H9 (cell line): ENCODE results near the gene LRRC58. TPM values are rescaled to one million over a fixed set of nuclear protein-coding genes. Genes with fewer than 3 reads are reported as not detected.

ENCODE experiments used
- DNase-seq: peaks from one replicate; pipeline ENCODE4 v3.0.0-alpha.2; 2017
- H2AFZ ChIP-seq: one replicate; pipeline ENCODE4 v1.6.1; 2013; ENCODE audit warnings: mild to moderate bottlenecking, low read length, control low read depth, moderate library complexity
- H2AK5ac ChIP-seq: 2 replicates; pipeline ENCODE4 v1.6.1; 2013; ENCODE audit warnings: low read length, control low read depth, mixed read lengths; ENCODE audit not compliant: insufficient read length
- H2BK120ac ChIP-seq: one replicate; pipeline ENCODE4 v1.6.1; 2013; ENCODE audit warnings: low read depth, mild to moderate bottlenecking, low read length, control low read depth, inconsistent platforms; ENCODE audit not compliant: poor library complexity, severe bottlenecking
- H2BK12ac ChIP-seq: 2 replicates; pipeline ENCODE4 v1.6.1; 2013; ENCODE audit warnings: low read length, control low read depth, mixed read lengths, low read depth; ENCODE audit not compliant: insufficient read length
- H2BK15ac ChIP-seq: 2 replicates; pipeline ENCODE4 v1.6.1; 2013; ENCODE audit warnings: low read depth, low read length, control low read depth
- H2BK20ac ChIP-seq: one replicate; pipeline ENCODE4 v1.6.1; 2013; ENCODE audit warnings: low read depth, mild to moderate bottlenecking, low read length, control low read depth, inconsistent platforms; ENCODE audit not compliant: poor library complexity, severe bottlenecking
- H2BK5ac ChIP-seq: 2 replicates; pipeline ENCODE4 v1.6.1; 2013; ENCODE audit warnings: low read length, control low read depth, mixed read lengths; ENCODE audit not compliant: insufficient read length
- H3K14ac ChIP-seq: 2 replicates; pipeline ENCODE4 v1.6.1; 2013; ENCODE audit warnings: low read length, control low read depth; ENCODE audit not compliant: insufficient read depth
- H3K18ac ChIP-seq: 2 replicates; pipeline ENCODE4 v1.6.1; 2013; ENCODE audit warnings: low read depth, mild to moderate bottlenecking, mixed read lengths, low read length, control low read depth; ENCODE audit not compliant: insufficient read length
- H3K23ac ChIP-seq: 2 replicates; pipeline ENCODE4 v1.6.1; 2013; ENCODE audit warnings: low read length, control low read depth, mixed read lengths, low read depth; ENCODE audit not compliant: insufficient read length
- H3K23me2 ChIP-seq: 2 replicates; pipeline ENCODE4 v1.6.1; 2013; ENCODE audit warnings: low read depth, mild to moderate bottlenecking, mixed read lengths, low read length, control low read depth; ENCODE audit not compliant: insufficient read length, poor library complexity, severe bottlenecking
- H3K27ac ChIP-seq: 2 replicates; pipeline ENCODE4 v1.5.1; 2013; ENCODE audit warnings: low read length, control low read depth, mixed read lengths, low read depth; ENCODE audit not compliant: insufficient read length
- H3K27me3 ChIP-seq: 2 replicates; pipeline ENCODE4 v1.6.1; 2013; ENCODE audit warnings: low read length, control low read depth, inconsistent platforms; ENCODE audit not compliant: insufficient read depth
- H3K4ac ChIP-seq: 2 replicates; pipeline ENCODE4 v1.6.1; 2013; ENCODE audit warnings: low read depth, mild to moderate bottlenecking, control low read depth, inconsistent platforms, low read length, moderate library complexity
- H3K4me1 ChIP-seq: 2 replicates; pipeline ENCODE4 v1.6.1; 2013; ENCODE audit warnings: low read length, control low read depth, inconsistent platforms; ENCODE audit not compliant: insufficient read depth
- H3K4me2 ChIP-seq: 2 replicates; pipeline ENCODE4 v1.6.1; 2013; ENCODE audit warnings: low read length, control low read depth, mixed read lengths; ENCODE audit not compliant: insufficient read length, insufficient read depth
- H3K56ac ChIP-seq: 2 replicates; pipeline ENCODE4 v1.6.1; 2013; ENCODE audit warnings: low read depth, mild to moderate bottlenecking, mixed read lengths, low read length, control low read depth; ENCODE audit not compliant: insufficient read length
- H3K79me1 ChIP-seq: 2 replicates; pipeline ENCODE4 v1.6.1; 2013; ENCODE audit warnings: low read depth, mild to moderate bottlenecking, moderate library complexity, low read length, control low read depth, inconsistent platforms; ENCODE audit not compliant: insufficient read depth, poor library complexity, severe bottlenecking
- H3K79me2 ChIP-seq: 2 replicates; pipeline ENCODE4 v1.6.1; 2013; ENCODE audit warnings: low read length, control low read depth, inconsistent platforms; ENCODE audit not compliant: insufficient read depth
- H3K9ac ChIP-seq: 2 replicates; pipeline ENCODE4 v1.6.1; 2013; ENCODE audit warnings: low read length, control low read depth, mixed read lengths; ENCODE audit not compliant: insufficient read length; ENCODE audit errors: extremely low read depth
- H3K9me3 ChIP-seq: one replicate; pipeline ENCODE4 v1.6.1; 2013; ENCODE audit warnings: low read depth, low read length, inconsistent platforms; ENCODE audit not compliant: control insufficient read depth
- H3T11ph ChIP-seq: one replicate; pipeline ENCODE4 v1.6.1; 2013; ENCODE audit warnings: mild to moderate bottlenecking, low read length, control low read depth, inconsistent platforms
- H4K20me1 ChIP-seq: one replicate; pipeline ENCODE4 v1.6.1; 2013; ENCODE audit not compliant: control insufficient read depth, insufficient read length, insufficient read depth
- H4K5ac ChIP-seq: 2 replicates; pipeline ENCODE4 v1.6.1; 2013; ENCODE audit warnings: low read depth, mild to moderate bottlenecking, mixed read lengths, low read length, control low read depth; ENCODE audit not compliant: insufficient read length
- H4K8ac ChIP-seq: replicated peaks from 2 replicates; pipeline ENCODE4 v1.6.1; 2013; ENCODE audit warnings: low read length, control low read depth, mixed read lengths, low read depth; ENCODE audit not compliant: insufficient read length
- H4K91ac ChIP-seq: 2 replicates; pipeline ENCODE4 v1.6.1; 2013; ENCODE audit warnings: low read depth, mild to moderate bottlenecking, moderate library complexity, mixed read lengths, low read length, control low read depth; ENCODE audit not compliant: insufficient read length
- H3K27ac Mint-ChIP-seq, 3 experiments: 2 replicates in 2 of 3; 3 replicates in 1 of 3; pipeline ENCODE4 v1.8.0; 2020 to 2021; ENCODE audit warnings: mixed read lengths in 3 of 3, mild to moderate bottlenecking in 1 of 3, moderate library complexity in 1 of 3
- H3K27me3 Mint-ChIP-seq: 2 replicates; pipeline ENCODE4 v1.8.0; 2021; ENCODE audit warnings: low read depth, mild to moderate bottlenecking, moderate library complexity, mixed read lengths
- H3K36me3 Mint-ChIP-seq, 3 experiments: 2 replicates in 2 of 3; 3 replicates in 1 of 3; pipeline ENCODE4 v1.8.0; 2020 to 2021; ENCODE audit warnings: low read depth in 3 of 3, mixed read lengths in 3 of 3; ENCODE audit not compliant: insufficient read depth in 1 of 3
- H3K4me1 Mint-ChIP-seq, 2 experiments: 2 replicates each; pipeline ENCODE4 v1.8.0; 2020; ENCODE audit warnings: mixed read lengths in 2 of 2
- H3K4me3 Mint-ChIP-seq, 2 experiments: 2 replicates in 1 of 2; 3 replicates in 1 of 2; pipeline ENCODE4 v1.8.0; 2020 to 2021; ENCODE audit warnings: mild to moderate bottlenecking in 2 of 2, mixed read lengths in 2 of 2, moderate library complexity in 1 of 2
- H3K9me3 Mint-ChIP-seq, 2 experiments: 2 replicates in 1 of 2; 3 replicates in 1 of 2; pipeline ENCODE4 v1.8.0; 2020; ENCODE audit warnings: mild to moderate bottlenecking in 2 of 2, mixed read lengths in 2 of 2, moderate library complexity in 1 of 2
- CTCF ChIP-seq: fragments of 200-600 bp; sonication (generic); conservative IDR thresholded peaks from 3 replicates; pipeline ENCODE4 v1.8.0; 2021; ENCODE audit warnings: antibody characterized with exemption, mild to moderate bottlenecking
- WGBS: extraction: QIAGEN DNeasy Blood & Tissue Kit; methylation state at CpG from one replicate; pipeline ENCODE4 v1.1.7; 2013; ENCODE audit warnings: missing lambda C conversion rate, low lambda C conversion rate, mixed read lengths; ENCODE audit not compliant: insufficient read length; ENCODE audit errors: extremely low coverage; 5-methylcytosine and 5-hydroxymethylcytosine counted together
- total RNA-seq: library from RNA; stranded (reverse); gene quantifications from 2 replicates; pipeline ENCODE4 v1.2.1, GENCODE V29; 2021

The LRRC58 gene
- total RNA-seq, 1 experiment from 2014 or later: 18.2 TPM

- no peaks in the 10 kb centered on the region for H3K27me3 ChIP-seq
- H3K18ac ChIP-seq: no peak overlapping the region
- Mint-ChIP-seq H3K36me3 (no peaks in the 10 kb centered on the region), H3K4me3 (no peak overlapping the region), H3K4me1 (peaks cover 0 to 6% of the 10 kb centered on the region in 2 experiments; a peak in 3 of 4 replicates), H3K27me3 (peaks cover 2% of the 10 kb centered on the region), H3K9me3 (no peaks in the 10 kb centered on the region), H3K27ac (no peak overlapping the region)
- H3K79me1 ChIP-seq: no peaks in the 10 kb centered on the region
- H3K4me2 ChIP-seq: no peak overlapping the region
- no peak overlapping the region for H2BK5ac ChIP-seq
- no peak overlapping the region for H2BK120ac ChIP-seq
- no peak overlapping the region for H2AK5ac ChIP-seq
- DNase-seq: no peak
- H3K9me3 ChIP-seq: no peaks in the 10 kb centered on the region
- H4K91ac ChIP-seq: no peak overlapping the region
- TF ChIP-seq CTCF: no peak
- H4K5ac ChIP-seq: no peak overlapping the region
- H3K4ac ChIP-seq: no peak overlapping the region
- H3K23ac ChIP-seq: no peak overlapping the region
- no peaks in the 10 kb centered on the region for H3K79me2 ChIP-seq
- no peak overlapping the region for H2BK15ac ChIP-seq
- no peak overlapping the region for H4K8ac ChIP-seq
- H2BK20ac ChIP-seq: no peak overlapping the region
- H2AFZ ChIP-seq: no peak overlapping the region
- no peaks in the 10 kb centered on the region for H4K20me1 ChIP-seq
- H3K4me1 ChIP-seq: no peaks in the 10 kb centered on the region
- H3K23me2 ChIP-seq: no peaks in the 10 kb centered on the region
- no peak overlapping the region for H2BK12ac ChIP-seq
- no peak overlapping the region for H3T11ph ChIP-seq
- H3K27ac ChIP-seq: no peak overlapping the region
- no peak overlapping the region for H3K9ac ChIP-seq
- no CpG with 5 or more reads among the region's 3 CpGs for WGBS
- H3K56ac ChIP-seq: no peak overlapping the region
- H3K14ac ChIP-seq: no peak overlapping the region
Measured at GRCh38 chr3:120300971-120301370, 48.2 kb downstream of the LRRC58 start.
